Occipital lobe (tissue), 2 donors: ENCODE measurements around the gene WNT7B. TPM values are rescaled to one million over a fixed set of nuclear protein-coding genes. Genes with fewer than 3 reads are reported as not detected.
A peak's percentile ranks its signal among the peaks of the same experiment; 100 is the strongest.
"Not testable (repeated sequence)": the region's sequence is repeated elsewhere in the genome, so short reads cannot be mapped to it uniquely, and the experiment has no call there.

Source experiments
- DNase-seq: peaks from one replicate; lab custom pipeline; 2025; lab: John Stamatoyannopoulos, UW
- total RNA-seq: library from RNA; depleted of rRNA; stranded (reverse); fragments of >200 nt; gene quantifications from one replicate; pipeline ENCODE4 v1.2.3, GENCODE V29; 2014

Gene WNT7B
- total RNA-seq, 1 donor from 2014 or later: 6.6 TPM

DNA sequence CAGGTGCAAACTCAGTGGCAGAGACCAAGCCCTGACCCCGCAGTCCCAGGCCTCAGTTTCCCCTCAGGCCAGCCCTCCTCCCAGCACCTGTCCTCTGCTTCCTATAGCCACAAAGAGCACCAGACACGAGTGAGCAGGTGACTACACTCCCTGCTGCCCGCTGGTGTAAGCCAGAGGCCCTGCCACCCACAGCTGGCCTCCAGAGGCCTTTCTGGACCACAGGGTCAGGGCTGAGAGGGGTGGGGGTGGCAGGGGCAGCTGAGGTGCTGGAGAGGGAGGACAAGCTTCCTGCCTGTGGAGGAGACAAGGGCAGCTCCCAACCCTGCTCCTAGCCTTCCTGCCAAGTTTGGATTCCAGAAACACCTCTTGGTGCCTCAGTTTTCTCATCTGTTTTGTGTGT, 31.3 kb upstream of the WNT7B start:
- DNase-seq: no peak

DNA sequence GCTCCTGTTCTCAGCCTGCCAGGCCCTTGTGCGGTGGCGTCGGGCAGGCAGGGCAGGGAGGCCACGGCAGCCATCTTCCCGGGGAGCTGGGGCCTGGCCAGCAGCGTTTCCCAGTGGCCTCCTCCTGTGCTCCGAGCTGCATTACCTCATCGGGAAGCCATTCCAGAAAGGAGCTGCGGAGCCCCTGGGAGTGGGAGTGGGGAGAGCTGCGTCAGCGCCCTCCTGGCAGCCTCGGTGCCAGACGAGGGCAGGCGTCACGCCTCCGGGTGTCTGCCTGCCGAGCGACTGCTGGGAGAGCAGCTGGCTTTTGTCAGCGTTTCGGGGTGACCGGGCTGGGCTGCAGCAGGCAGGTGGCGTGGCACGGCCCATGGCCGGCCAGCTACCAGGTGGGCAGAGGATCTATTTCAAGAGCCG, 30.9 kb upstream of the WNT7B start:
- no peak for DNase-seq

DNA sequence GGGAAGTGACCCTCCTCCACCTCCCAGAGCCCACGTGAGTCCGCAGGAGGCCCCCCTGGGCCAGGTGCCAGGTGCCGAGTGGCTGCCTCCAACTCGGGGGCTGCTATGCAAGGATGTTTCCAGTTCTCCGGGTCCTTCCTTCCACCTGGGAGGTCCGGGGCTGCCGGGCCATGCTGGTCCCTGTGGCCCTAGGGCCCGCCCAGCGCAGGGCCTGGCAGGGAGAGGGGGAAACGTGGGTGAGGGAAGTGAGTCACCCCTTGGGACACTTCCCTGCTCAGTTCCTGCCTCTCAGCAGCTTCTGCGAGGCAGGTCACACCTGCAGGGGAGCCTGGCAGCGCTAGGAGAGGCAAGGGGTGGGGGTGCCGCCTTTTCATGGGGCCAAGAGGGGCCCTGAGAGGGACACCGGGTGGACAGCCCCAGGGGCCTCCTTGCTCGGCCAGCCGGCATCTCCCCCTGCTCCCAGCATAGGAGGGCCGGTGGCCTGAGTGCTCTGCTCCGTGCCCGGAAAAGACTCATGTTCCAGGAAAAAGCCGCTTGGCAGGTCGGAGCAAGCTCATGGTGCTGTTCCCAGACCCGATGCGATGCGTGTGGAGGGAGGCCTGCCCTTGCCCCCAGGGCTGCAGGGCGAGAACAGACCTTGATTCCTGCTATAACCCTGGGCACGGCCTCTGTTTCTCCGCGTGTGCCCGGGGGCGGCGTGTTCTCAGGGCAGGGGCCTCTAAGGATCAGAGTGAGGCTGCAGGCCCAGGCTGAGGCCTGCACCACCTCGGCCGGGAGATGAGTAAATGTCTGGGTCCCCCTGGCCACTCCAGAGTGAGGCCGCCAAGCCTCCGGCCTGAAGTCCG, 30.3 kb upstream of the WNT7B start:
- no peak for DNase-seq

DNA sequence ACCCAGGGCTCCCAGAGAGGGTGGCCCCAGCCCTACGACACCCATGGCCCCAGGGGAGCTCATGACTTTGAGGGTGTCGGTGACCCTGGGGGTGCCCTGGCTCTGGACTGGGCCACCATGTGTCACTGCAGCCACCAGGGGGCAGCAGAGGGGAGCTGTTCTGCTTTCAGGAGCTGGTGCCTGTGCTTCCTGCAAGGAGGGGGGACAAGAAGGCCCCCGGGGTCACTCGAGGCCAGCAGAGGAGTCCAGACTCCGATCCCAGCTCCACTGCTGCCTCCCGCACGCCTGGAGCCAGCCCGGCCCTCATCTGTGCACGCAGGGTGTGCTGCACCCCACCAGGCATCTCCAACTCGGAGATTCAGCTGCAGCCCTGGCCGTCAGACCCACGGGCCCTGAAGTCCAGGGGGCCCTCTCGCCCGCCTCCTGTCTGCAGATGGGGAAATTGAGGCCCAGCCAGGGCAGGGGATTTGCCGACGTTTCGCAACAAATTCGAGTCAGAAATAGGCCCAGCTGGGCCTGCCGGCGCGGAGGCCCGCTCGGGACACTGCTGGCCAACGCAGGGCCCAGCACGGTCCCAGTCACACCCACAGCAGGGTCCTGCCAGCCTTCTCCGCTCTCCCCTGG, 29.5 kb upstream of the WNT7B start:
- peak; percentile 84 for DNase-seq

DNA sequence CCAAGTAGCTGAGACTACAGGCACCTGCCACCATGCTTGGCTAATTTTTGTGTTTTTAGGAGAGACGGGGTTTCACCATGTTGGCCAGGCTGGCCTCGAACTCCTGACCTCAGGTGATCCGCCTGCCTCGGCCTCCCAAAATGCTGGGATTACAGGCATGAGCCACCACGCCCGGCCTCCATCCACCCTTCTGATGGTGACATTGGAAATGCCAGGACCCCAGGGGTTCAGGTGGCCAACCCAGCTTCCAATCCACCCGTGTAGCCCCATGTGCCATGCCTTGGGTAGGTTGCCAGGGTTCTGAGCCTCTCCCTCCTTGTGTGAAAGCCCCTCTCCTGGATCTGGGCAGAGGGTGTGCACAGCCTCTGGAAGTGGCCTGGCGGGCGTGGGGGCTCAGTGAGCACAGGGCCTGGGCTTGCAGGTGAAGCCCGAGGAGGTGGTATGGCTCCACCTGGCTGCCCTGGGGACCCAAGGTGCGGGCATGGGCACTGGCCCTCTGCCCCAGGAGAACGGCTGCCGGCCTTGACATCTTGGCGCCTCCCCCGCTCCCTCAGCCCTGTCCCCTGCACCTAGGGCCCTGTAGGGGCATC, 28.2 kb upstream of the WNT7B start:
- DNase-seq: not testable (repeated sequence)

DNA sequence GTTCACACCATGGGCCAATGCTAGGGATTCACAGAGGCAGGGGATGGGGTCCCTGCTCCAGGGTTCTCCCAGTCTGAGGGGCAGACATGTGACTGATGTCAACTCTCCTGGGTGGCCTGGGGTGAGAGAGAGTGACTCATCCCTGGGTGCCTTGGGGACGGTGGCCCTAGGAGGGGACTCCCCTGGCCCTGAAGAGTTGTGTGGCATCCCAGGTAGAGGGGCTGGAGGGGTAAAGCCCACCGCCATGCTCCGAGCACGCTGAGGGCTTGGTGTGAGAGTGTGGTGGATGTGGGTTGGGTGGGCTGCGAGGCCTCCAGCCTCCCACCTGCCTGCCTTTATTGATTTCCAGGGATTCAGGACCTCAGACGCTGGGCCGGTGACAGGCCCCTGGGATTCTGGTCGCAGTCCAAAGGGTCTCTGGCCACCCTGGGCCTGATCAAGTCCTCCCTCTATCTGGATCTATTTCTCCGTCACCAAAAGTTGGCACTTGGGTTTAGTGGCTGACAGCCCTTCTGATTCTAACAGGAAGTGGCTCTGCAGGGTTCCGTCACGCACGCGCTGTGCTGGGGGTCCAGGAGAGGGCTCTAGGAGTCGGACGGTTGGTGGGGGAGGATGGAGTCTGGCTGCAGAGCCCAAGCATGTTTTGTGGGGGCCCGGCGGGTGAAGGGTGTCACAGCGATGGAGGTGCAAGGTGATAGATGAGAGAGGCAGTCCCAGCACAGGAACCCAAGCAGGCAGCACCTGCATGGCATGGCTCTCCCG, 27.3 kb upstream of the WNT7B start:
- no peak for DNase-seq

DNA sequence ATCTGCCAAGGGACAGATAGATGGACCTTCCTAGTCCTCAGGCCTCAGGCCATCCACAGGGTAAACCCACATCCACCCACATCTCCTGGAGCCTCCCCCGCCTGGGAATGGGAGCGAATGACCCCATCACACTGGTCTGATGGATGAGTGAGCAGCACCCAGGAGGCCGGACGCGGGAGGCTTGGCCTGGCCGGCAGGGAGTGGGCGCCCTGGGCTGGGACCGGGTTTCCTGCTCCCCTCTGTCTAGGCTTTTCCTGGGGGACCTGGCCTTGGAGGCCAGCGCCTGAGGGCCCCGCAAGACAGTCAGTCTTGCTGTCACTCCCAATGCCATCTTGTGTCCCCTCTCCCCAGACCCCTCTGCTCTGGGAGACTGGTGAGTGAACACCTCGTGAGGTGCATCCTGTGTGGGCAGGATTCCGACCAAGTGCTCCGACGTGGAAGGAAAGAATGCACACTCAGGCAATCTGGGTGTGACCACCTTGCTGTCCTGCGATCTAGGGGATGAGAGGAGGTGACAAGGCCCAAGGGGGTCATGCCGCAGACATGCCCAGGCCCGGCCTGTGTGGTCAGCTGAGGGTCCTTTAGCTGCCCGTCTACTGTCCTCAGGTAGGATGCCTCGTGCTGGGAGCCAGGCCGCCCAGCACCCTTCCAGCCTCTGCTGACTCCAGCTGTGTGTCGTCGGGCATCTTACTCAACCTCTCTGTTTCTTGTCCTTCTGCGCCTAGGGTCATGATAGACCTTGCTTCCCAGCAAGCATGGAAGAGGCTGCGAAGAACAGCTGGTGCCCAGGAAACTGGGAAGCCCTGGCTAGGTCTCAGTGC, 26.5 kb upstream of the WNT7B start:
- DNase-seq: no peak

DNA sequence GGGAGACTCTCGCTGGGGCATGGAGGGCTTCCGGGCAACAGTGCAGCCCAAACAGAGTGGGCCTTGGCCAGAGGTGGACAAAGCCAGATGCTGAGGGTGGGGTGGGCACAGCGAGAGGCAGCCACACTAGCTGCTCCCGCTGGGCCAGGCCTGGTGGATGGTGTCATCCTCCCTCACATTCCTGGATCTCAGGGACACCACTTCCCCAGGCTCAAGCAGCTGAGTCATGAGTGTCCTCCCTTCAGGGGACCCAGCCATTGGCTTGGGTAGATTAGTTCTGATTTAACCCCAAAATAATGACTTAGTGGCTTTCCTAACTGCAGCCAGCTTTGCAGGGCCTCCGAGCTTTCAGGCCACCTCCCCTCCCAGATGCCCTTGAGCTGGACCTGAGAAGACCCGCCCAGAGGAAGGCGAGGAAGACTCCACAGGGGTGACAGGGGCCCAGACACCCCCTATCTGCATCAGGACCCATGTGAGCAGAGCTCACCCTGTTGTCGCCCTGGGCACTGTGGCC, 25.9 kb upstream of the WNT7B start:
- DNase-seq: no peak

DNA sequence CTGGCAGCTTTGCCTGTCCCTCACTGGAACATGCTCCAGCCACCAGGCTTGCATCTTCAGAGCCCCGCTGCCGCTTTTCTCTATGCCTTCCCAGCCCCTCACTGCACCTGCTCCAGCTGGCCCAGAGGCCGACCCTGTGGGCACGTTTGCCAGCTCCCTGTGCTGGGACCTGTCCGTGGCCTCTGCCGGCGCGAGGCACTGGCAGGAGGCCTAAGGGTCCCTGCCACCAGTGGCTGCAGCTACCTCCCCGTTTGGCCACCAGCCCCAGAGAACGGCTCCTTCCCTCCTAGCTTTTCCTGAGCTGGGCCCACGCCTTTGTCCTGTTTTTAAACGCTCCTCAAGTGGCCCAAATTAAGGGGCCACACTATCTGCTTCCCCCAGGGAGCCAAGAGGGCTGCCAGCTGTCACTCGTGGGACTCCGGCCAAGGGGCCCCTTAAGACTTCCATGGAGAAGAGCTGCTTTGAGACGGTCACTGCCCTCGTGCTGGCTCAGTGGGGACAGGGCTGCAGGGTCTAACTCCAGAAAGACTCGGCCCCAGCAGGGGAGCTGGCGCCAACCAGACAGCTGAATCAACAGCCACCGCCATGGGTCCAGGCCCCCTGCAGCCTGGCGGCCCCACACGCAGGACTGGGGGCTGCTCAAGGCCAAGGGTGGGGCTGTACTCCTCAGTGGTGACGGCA, 24.6 kb upstream of the WNT7B start:
- DNase-seq: no peak

DNA sequence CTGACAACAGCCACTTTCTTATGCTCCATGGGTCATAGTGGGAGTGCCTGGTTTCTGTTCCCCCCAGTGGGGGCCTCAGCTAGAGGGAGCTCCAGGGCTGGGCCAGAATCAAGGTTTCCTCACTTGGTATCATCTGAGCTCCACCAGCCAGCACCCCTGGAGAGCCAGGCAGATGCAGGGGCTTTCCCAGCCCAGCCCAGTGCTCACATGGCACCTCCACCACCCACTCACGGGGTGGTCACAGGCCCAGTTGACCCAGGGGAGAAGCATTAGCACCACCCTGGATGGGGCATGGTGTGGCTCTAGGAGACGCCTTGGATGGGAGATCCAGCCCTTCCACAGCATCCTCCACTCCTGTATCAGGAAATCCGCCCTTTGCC, 24.1 kb upstream of the WNT7B start:
- no peak for DNase-seq

DNA sequence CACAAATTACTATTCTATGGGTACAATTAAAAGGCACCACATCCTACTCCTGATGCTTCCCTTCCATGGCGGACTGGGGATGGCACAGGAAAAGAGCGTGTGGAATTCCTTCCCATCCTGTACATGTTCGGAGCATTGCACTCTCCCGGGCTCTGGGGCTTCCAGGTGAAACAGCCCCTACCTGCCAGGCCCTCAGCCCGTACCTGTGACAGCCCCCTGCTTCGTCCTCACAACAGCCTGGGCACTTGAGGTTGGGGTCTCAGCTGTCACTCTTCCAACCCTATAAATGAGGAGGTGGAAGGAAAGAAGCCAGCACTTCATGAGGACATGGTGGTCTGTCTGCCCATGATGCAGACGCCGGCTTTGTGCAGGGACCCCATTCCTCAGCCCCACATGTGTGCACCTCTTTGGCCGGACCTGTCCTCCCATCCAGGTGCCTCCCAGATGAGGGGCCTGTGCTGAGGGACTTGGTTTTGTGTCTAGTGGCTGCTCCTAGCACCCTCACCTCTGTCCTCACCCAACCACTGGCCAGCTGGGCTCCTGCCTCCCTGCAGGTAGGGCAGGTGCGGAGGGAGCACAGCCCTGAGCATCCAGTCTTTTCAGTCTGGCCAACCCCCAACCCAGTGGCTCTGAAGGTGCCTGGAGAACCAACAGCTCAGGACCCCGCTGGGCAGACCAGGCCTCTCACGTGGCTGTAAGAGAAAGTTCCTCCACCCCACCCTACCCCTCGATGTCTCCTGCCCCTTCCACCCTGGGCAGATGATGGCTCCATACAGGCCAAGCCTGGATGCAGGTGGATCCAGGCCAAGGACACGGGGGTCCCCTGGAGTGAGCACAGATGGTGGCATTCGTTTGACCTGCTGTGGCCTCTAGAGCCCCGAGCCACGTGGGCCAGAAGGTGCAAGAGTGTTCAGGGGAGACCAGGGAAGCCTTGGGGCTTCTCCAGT, 23.4 kb upstream of the WNT7B start:
- DNase-seq: no peak

DNA sequence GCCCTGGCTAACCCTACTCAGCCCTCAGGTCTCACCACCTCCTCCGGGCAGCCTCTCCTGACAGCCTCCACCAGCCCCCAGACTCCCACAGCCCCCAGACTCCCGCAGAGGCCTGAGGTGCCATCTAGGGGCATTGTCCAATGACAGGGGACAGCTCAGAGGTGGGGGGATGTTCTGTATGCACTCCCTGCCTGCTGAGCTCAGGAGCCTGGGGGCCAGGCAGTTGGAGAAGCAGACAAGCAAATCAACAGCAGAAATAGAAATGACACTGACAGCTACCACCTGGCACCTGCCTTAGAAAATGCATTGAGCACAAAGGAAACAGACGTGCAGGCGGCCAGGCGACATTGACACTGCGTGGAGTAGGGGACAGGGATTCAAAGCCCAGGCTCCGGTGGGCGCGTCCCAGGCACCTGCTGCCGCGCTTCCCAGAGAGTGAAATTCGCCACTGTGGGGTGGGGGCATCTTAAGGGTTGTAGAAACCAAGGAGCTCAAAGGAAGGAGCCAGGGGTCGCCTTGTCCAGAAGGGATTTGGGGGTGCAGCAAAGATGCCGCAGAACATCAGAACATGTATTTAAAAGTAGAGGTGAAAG, 22.5 kb upstream of the WNT7B start:
- no peak for DNase-seq

DNA sequence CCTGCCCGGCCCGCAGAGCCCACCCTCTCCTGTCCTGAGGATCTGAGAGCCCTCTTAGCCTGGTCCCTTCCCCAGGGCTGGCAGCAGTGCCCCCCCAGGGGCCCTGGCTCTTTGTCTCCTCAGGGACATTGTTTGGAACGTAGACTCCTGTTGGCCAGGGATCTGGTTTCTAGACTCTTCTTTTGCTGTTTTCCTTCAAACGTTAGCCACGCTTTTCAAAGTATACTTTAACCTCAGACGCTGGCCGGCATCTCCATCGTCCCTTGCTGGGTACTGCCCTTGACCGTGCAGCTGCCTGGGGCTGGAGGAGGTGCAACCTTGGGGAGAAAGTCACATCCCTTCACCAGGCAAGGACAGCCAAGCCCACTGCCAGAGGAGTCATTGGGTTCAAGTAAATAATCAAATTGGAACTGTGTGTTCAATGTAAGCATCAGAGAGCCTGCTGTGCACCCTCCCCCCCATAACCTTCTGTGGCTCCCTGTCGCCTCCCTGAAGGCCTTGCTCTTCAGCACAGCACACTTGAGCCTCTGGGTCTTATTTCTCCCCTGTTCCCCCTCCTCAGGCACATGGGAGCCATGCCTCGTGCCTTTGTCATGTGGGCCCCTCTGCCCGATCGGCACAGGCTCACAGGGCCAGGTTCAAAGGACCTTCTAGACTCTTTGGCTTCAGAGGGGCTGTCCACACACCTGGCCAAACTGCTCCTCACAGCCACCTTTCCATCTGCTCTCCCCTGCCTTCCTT, 21.8 kb upstream of the WNT7B start:
- DNase-seq: no peak

DNA sequence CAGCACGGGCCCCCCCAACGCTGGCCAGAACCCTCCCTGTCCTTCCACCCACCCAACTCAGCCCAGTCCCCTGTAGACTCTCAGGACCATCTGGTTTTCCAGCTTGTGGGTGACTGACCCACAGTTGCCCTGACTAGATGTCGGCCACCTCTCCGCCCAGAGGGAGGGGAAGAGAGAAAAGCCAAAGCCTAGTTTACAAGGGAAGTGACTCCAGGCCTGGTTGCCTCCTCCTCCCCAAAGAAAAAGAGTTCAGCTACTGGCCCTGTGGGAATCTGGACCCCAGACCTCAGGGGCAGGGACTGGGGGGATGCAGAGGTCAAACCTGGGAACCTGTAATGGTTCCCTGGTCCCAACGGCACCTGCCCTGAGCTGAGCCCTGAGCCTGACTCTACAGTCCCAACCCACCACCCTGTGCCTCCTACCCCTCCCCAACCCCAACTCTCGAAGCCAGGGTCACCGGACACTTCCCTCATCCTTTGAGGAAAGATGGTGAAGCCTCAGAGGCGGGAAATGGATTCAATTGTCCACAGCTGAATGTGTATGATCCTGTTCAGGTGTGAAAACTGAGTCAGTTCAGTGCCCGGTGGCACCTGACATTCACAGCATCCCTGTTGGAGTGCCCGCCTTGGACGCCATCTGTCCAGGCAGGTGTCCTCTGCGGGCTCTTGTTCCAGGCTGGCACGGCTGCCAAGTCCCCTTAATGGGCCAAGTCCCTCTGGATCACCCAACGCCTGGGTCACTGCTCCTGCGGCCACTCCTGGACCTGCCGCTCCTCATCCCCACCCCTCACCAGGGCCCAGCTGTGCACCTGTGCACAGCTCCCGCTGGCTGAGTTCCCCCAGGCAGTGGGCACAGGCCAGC, 21.0 kb upstream of the WNT7B start:
- DNase-seq: no peak

DNA sequence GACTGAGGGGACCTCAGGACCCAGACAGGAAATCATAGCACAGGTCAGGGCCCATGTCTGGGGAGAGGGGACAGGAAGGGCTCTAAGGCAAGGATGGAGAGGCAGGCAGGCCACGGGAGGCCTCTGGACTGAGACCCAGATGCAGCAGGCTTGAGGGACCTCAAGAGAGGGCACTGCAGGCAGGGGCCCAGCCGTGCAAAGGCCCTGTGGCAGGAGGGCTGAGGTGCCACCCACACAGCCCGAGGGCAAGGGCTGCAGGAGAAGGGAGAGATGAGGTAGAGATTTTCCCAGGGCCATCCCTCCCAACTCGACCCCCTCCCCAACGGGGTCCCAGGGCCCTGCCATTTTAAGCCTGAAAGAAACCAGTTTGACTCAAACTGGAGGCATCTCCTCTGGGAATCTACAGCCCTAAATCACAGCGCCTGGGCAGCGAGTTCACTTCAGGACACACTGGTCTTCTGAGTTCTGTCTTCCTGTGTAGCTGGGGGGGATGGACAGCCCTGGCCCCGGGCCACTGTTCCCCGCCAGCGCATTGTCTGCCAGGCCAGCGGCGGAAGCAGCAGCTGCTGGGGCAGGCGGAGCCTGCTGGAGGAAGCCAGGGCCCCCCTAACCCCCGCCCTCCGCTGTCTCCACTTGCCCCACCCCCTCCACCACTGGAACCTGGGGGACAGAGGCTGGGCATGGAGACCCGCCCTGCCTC, 20.3 kb upstream of the WNT7B start:
- DNase-seq: peak; percentile 51
